Naive B cell (primary cell): ENCODE data around the gene ZFP14. TPM values are rescaled to one million over a fixed set of nuclear protein-coding genes. Genes with fewer than 3 reads are reported as not detected.
A peak's percentile ranks its signal among the peaks of the same experiment; 100 is the strongest.

Experiments
- ATAC-seq, 2 donors: fragments of 150-1000 bp; cut with Tn5 transposase; 2 replicates each; pipeline ENCODE4 v1.10.0; 2021; ENCODE audit warnings: low read depth in 2 of 2, mild to moderate bottlenecking in 2 of 2, moderate library complexity in 2 of 2
- DNase-seq: peaks from one replicate; pipeline ENCODE4 v3.0.0; 2022
- H3K27ac Mint-ChIP-seq, 6 donors: one replicate each; pipeline ENCODE4 v1.8.0; 2020 to 2022; ENCODE audit warnings: mild to moderate bottlenecking in 6 of 6, mixed read lengths in 6 of 6, moderate library complexity in 5 of 6, inconsistent platforms in 2 of 6
- H3K27me3 Mint-ChIP-seq, 3 donors: one replicate each; pipeline ENCODE4 v1.8.0; 2021 to 2022; ENCODE audit warnings: mixed read lengths in 3 of 3, mild to moderate bottlenecking in 1 of 3
- H3K36me3 Mint-ChIP-seq, 2 donors: one replicate each; pipeline ENCODE4 v1.8.0; 2020 to 2022; ENCODE audit warnings: mixed read lengths in 2 of 2, inconsistent platforms in 1 of 2, mild to moderate bottlenecking in 1 of 2
- H3K4me1 Mint-ChIP-seq, 3 donors: one replicate each; pipeline ENCODE4 v1.8.0; 2020 to 2022; ENCODE audit warnings: mixed read lengths in 3 of 3, inconsistent platforms in 1 of 3, mild to moderate bottlenecking in 1 of 3, moderate library complexity in 1 of 3
- H3K4me3 Mint-ChIP-seq, 8 donors: one replicate each; pipeline ENCODE4 v1.8.0; 2020 to 2022; ENCODE audit warnings: mild to moderate bottlenecking in 8 of 8, mixed read lengths in 8 of 8, moderate library complexity in 8 of 8, inconsistent platforms in 2 of 8
- H3K9me3 Mint-ChIP-seq, 7 donors: one replicate each; pipeline ENCODE4 v1.8.0; 2020 to 2022; ENCODE audit warnings: mixed read lengths in 7 of 7, mild to moderate bottlenecking in 5 of 7, inconsistent platforms in 2 of 7, moderate library complexity in 1 of 7
- polyA plus RNA-seq, 6 donors: library from polyadenylated mRNA; unstranded; fragments of 300-500 nt; fragmentation: Illumina TruSeq; gene quantifications; one replicate each; pipeline ENCODE4 v1.2.3, GENCODE V29; 2021; ENCODE audit warnings: low read depth in 6 of 6

Gene ZFP14
- polyA plus RNA-seq = 10 to 100 TPM in 1 of 6 donors, 1 to 10 TPM in 5; 2.9 to 11.6 (median 5.2) TPM

DNA sequence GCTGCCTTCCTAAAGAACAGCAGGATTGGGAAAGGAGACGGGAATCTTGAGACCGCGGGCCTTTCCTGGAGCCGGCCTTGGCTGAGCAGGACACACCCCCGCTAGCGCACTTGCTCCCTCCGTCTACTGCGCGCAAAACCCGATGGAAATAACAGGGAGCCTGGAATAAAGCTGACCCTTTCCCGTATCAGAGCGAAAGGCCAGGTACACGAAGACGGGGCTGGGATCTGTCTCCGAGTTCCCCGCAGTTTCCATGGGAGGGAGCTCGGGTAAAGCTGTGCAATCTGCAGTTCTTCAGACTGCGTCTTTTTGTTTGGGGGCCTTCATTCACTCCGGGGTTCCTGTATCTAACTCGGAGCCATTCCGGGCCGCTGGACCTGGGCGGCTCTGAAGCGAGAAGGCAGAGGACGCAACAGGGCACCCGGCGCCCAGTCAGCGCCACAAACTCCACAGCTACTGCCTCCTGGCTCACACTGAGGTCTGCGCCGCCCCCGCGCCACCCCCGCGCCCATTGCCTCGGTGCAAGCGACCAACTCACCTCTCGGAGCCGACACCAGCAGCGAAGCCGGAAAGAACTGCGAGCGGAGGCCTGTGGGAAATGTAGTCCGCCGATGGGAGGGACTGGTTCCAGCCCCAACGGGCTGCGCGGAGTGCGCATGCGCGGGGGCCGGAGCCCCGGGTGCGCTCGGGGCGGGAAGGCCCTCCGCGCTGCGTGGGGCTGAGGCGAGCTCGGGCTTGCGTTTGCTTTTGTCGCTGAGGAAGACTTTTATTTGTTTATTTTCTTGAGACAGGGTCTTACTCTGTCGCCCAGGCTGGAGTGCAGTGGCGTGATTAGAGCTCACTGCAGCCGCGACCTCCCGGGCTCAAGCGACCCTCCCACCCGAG lies at the start of gene ZFP14:
Gene ZFP14, minus strand, starts transcription at position 577 of the 885 bp plus-strand sequence. CDS start 11,309 bp downstream, outside the sequence.
- DNase-seq (peak; percentile 95), ATAC-seq (peak; percentile 96)
- Mint-ChIP-seq H3K4me1 (peaks cover 7 to 30% (median 22%) of the 10 kb centered on the region in 3 donors), H3K4me3 (peak within 1 kb of the TSS; percentile 96 to 100 (median 98)), H3K9me3 (peaks cover 0 to 4% (median 0%) of the 10 kb centered on the region in 7 donors), H3K36me3 (no peaks in the 10 kb centered on the region), H3K27ac (peak within 1 kb of the TSS; percentile 94 to 98 (median 96)), H3K27me3 (no peaks in the 10 kb centered on the region)

DNA sequence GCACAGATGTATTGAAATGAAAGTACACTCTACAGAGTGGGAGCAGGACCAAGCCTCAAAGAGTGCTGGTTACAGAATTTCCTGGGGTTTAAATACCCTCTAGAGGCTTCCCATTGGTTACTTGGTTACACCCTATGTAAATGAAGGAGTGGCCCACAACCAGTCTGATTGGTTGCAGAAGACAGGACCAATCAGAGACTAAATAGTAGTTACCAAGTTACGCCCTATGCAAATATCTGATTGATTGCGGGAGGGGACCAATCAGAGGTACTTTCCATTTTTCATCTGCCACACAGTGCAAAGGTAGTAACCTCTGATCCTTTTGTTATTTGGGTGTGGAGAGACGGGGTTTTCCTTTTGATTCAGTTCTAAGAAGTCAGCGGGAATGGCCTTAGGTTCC lies 44.9 kb upstream of the ZFP14 start:
- no peak overlapping the region for H3K4me3 Mint-ChIP-seq
- peaks cover 0 to 13% (median 9%) of the 10 kb centered on the region in 3 donors for H3K4me1 Mint-ChIP-seq
- no peak overlapping the region for H3K27ac Mint-ChIP-seq
- peaks cover 4 to 39% (median 16%) of the 10 kb centered on the region in 7 donors for H3K9me3 Mint-ChIP-seq
- DNase-seq (no peak), ATAC-seq (no peak)
- H3K27me3 Mint-ChIP-seq = peaks cover 32 to 35% (median 34%) of the 10 kb centered on the region in 3 donors
- peaks cover 0 to 9% of the 10 kb centered on the region in 2 donors for H3K36me3 Mint-ChIP-seq

DNA sequence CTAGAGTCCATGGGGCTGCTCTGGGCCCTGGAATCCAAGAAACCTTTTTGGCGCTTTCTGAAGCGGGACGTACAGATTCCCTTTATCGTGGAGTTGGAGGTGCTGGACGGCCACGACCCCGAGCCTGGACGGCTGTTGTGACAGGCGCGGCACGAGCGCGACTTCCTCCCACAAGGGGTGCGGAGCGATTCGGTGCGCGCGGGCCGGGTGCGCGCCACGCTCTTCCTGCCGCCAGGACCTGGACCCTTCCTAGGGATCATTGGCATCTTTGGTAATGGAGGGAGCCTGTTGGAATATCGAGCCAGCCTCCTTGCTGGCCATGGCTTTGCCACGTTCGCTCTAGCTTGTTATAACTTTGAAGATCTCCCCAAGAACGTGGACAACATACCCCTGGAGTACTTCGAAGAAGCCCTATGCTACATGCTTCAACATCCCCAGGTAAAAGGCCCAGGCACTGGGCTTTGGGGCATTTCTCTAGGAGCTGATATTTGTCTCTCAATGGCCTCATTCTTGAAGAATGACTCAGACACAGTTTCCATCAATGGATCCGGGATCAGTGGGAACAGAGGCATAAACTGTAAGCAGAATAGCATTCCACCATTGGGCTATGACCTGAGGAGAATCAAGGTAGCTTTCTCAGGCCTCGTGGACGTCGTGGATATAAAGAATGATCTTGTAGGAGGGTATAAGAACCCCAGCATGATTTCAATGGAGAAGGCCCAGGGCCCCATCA lies 42.9 kb upstream of the ZFP14 start:
- H3K9me3 Mint-ChIP-seq = peaks cover 2 to 35% (median 13%) of the 10 kb centered on the region in 7 donors
- peak overlapping the region; percentile 35 to 88 (median 64) for H3K4me3 Mint-ChIP-seq

DNA sequence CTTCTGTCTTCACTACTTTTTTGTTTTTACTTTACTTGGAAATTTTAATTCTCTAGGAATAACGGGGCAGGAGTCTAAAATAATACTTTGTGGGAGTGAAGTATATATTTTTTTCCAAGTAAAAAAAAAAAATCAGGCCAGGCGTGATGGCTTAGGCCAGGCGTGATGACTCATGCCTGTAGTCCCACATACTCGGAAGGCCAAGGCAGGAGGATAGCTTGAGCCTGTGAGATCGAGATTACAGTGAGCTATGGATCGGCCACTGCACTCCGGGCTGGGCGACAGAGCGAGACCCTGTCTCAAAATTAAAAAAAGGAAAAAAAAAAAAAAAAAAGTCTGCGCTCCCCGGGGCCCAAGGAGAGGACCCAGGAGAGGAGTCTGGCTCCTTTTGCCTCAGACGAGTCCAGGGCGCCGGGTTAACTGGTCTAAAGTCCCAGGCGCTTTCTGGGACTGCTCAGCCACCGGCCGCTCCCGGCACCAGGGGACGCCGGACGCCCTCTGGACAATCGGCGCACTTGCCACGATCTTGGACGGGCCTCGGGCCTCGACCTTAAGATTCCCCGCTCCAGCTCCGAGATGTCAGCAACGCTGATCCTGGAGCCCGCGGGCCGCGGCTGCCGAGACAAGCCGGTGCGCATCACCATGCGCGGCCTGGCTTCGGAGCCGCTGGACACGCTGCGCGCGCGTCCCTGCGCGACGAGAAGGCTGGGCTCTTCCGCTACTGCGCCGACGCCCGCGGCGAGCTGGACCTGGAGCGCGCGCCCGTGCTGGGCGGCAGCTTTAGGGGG lies 42.2 kb upstream of the ZFP14 start:
- Mint-ChIP-seq H3K4me1 (peaks cover 11 to 32% (median 31%) of the 10 kb centered on the region in 3 donors), H3K36me3 (peaks cover 0 to 6% of the 10 kb centered on the region in 2 donors), H3K27me3 (peaks cover 29 to 34% (median 32%) of the 10 kb centered on the region in 3 donors), H3K27ac (peak overlapping the region in 1 of 6 donors; percentile 24), H3K9me3 (peaks cover 0 to 32% (median 9%) of the 10 kb centered on the region in 7 donors), H3K4me3 (peak overlapping the region; percentile 50 to 88 (median 65))
- ATAC-seq = no peak
- no peak for DNase-seq

More for the DNA sequence above, 42.9 kb upstream of the ZFP14 start:
- no peak for ATAC-seq
- Mint-ChIP-seq H3K27ac (peak overlapping the region in 1 of 6 donors; percentile 44), H3K4me1 (peaks cover 11 to 31% (median 26%) of the 10 kb centered on the region in 3 donors), H3K36me3 (peaks cover 0 to 10% of the 10 kb centered on the region in 2 donors), H3K27me3 (peaks cover 32 to 34% (median 32%) of the 10 kb centered on the region in 3 donors)
- no peak for DNase-seq

DNA sequence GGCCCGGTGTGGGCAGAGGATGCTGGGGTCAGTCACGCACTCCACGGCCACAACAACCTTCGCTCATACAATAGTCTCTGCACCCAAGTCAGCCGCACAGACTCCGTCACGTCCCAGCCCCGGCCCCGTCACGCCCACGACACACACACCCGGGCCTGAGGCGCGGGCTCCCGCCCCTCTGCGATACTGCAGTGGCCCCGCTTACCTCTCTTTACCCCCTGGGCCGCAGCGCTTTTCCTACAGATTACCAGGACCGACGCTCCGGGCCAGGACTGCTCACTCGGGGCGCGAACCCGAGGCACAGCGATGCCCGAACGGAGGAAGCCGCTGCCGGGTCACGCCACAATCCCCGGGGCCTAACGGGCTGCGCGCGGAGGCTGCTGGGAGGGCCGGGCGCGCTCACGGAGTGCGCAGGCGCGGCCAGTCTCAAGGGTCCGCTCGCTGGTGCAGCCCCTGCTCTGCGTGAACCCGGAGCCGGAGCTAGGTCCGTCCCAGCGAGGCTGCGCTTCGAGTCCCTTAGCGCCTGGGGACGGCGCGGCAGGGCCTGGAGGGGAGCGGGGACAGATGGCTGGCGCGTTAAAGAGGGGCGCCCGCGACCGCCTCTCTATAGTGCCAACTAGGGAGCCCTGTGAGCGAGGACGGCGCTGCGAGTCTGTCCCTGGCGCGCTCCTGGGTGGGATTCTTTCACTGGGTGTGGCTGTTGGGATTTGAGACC lies 39.4 kb upstream of the ZFP14 start, which contains the start of gene ZFP82:
Gene ZFP82, minus strand, starts transcription at position 358 of the 715 bp plus-strand sequence. CDS start 8,855 bp downstream, outside the sequence.
- peak; percentile 90 to 91 for ATAC-seq
- Mint-ChIP-seq H3K36me3 (peaks cover 0 to 6% of the 10 kb centered on the region in 2 donors), H3K27ac (peak within 1 kb of the TSS; percentile 91 to 99 (median 97)), H3K4me1 (peaks cover 11 to 40% (median 31%) of the 10 kb centered on the region in 3 donors), H3K27me3 (peaks cover 18 to 23% (median 18%) of the 10 kb centered on the region in 3 donors), H3K9me3 (peaks cover 0 to 11% (median 0%) of the 10 kb centered on the region in 7 donors), H3K4me3 (peak within 1 kb of the TSS; percentile 93 to 100 (median 97))
- DNase-seq = peak; percentile 83

DNA sequence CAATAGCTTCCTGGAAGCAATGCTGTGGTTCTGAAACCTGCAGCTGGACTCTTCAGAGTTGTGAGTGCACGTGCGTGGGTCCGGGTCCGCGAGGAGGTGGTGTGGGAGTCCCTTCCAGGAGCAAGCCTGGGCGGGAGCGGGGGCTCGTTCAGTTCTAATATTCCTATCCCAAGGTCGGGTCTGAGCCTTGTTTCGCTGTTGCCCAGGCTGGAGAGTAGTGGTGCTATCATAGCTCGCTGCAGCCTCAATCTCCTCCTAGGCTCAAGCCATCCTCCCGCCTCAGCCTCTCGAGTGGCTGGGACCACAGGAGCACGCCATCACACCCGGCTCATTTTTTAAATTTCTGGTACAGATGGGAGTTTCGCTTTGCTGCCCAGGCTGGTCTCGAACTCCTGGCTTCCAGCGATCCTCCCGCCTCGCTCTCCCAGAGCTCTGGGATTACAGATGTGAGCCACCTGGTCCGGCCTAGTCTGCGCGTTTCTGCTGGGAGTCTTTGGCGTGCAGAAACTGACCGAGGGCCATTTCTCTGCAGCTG lies 38.8 kb upstream of the ZFP14 start:
- Mint-ChIP-seq H3K36me3 (peaks cover 1 to 6% of the 10 kb centered on the region in 2 donors), H3K27ac (peak overlapping the region; percentile 91 to 99 (median 97)), H3K4me3 (peak overlapping the region; percentile 93 to 100 (median 97)), H3K27me3 (peaks cover 18 to 19% (median 18%) of the 10 kb centered on the region in 3 donors), H3K9me3 (peaks cover 0 to 11% (median 0%) of the 10 kb centered on the region in 7 donors), H3K4me1 (peaks cover 11 to 46% (median 34%) of the 10 kb centered on the region in 3 donors)
- ATAC-seq = no peak
- DNase-seq = no peak

DNA sequence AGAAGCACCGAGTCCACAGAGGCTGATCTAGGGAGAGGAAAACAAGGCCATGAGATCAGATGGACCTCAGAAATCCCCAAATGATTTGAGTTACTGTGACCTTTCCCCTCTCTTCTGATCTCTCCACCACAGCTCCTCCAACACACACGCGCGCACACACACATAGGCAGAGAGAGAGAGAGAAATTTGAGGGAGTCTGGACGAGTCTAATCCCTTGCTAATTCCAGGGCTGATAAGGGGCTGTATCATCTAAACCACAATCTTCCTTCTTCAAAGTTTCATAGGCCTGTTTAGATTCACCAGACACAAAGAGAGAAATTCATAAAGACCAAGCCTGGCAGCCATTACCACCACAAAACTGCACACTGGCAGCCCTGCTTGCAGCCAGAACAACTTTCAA lies 30.8 kb upstream of the ZFP14 start:
- no peak overlapping the region for H3K4me3 Mint-ChIP-seq

DNA sequence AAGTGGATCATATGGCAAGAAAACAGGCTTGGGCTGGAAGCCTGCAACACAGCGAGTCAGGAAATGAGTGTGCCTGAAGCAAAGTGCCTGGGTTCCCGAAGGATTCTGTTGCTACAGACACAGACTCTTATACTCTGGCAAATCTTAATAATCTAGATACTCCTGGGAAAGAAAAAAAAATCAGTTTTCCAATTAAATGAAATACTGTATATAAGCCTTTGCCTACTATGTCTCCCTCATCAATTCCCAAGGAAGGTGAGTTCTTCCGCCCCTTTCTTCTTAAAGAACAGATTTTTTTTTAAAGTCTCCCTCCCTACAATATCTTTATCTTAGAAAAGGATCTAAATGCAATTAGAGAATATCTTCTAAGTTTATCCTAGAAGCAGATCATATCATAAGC lies 29.1 kb upstream of the ZFP14 start:
- no peak for DNase-seq

More for the DNA sequence above, 30.8 kb upstream of the ZFP14 start:
- Mint-ChIP-seq H3K27ac (no peak overlapping the region), H3K4me1 (peaks cover 12 to 15% (median 15%) of the 10 kb centered on the region in 3 donors), H3K27me3 (no peaks in the 10 kb centered on the region), H3K36me3 (peaks cover 33% of the 10 kb centered on the region in 2 donors), H3K9me3 (peaks cover 0 to 3% (median 0%) of the 10 kb centered on the region in 7 donors)
- DNase-seq (no peak), ATAC-seq (no peak)

DNA sequence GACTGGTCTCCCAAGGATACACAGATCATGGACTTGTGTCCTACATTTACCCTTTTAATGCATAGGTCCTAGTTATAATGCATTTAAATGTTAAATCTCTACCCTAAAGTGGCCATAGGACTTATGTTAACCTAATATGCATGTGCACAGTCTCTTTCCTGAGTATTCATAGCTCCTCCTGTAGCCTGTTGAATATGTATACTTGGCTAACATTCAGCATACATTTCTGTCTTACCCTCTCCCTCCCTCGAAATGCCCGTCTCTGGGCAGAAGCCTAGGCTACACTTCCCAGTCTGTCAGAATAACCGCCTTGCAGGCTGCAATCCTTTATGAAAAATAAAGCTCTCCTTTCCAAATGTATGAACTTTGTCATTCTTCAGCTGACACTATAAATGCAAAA lies 25.5 kb upstream of the ZFP14 start:
- DNase-seq (no peak), ATAC-seq (no peak)
- H3K36me3 Mint-ChIP-seq = peaks cover 32 to 48% of the 10 kb centered on the region in 2 donors
- peaks cover 16 to 26% (median 18%) of the 10 kb centered on the region in 3 donors for H3K4me1 Mint-ChIP-seq
- H3K9me3 Mint-ChIP-seq = peaks cover 0 to 13% (median 6%) of the 10 kb centered on the region in 7 donors
- H3K4me3 Mint-ChIP-seq = peak overlapping the region in 2 of 8 donors; percentile 20 to 61
- no peaks in the 10 kb centered on the region for H3K27me3 Mint-ChIP-seq
- peak overlapping the region in 1 of 6 donors; percentile 44 for H3K27ac Mint-ChIP-seq

More for the DNA sequence above, 29.1 kb upstream of the ZFP14 start:
- no peak overlapping the region for H3K27ac Mint-ChIP-seq
- H3K4me3 Mint-ChIP-seq = no peak overlapping the region
- H3K4me1 Mint-ChIP-seq = peaks cover 9 to 15% (median 15%) of the 10 kb centered on the region in 3 donors
- ATAC-seq = no peak
- H3K9me3 Mint-ChIP-seq = peaks cover 0 to 2% (median 0%) of the 10 kb centered on the region in 7 donors
- peaks cover 39 to 40% of the 10 kb centered on the region in 2 donors for H3K36me3 Mint-ChIP-seq
- H3K27me3 Mint-ChIP-seq = no peaks in the 10 kb centered on the region

DNA sequence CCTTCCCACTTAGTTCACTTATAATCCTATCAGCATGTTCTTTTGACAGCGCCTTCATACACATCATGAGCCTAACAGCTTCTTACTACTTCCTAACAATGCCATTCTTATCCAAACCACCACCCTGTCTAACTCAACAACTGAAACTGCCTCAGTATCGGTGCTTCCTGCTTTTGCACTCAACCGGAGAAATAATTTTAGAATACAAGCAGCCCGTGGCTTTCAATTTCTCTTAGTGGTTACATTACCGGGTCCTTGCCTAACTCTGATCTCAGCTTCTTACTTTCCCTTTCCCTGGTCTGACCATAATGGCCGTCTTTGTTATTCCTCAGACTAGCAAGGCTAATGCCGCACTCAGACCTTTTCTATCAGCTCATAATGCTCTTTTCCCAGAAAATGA lies 22.5 kb upstream of the ZFP14 start:
- no peaks in the 10 kb centered on the region for H3K27me3 Mint-ChIP-seq
- peak overlapping the region; percentile 43 to 86 (median 80) for H3K27ac Mint-ChIP-seq
- peak overlapping the region; percentile 20 to 89 (median 78) for H3K4me3 Mint-ChIP-seq
- H3K36me3 Mint-ChIP-seq = peaks cover 16 to 30% of the 10 kb centered on the region in 2 donors
- H3K4me1 Mint-ChIP-seq = peaks cover 16 to 34% (median 18%) of the 10 kb centered on the region in 3 donors
- DNase-seq (peak; percentile 73), ATAC-seq (peak; percentile 98 to 100)
- peaks cover 0 to 37% (median 6%) of the 10 kb centered on the region in 7 donors for H3K9me3 Mint-ChIP-seq

DNA sequence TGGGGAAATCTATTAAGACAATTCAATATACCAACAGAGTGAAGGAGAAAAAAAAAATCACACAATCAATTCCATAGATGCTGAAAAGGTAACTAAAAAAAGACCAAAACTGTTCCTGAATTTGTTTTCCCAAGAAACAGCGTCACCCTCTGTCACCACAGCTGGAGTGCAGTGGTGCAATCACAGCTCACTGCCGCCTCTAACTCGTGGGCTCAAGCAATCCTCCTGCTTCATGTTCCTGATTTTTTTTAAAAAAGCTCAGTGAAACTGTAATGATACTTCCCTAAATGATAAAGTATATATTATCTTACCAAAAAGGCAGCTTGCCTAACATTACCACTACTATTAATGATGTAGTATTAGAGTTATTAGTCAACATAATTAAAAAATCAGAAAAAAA lies 19.6 kb upstream of the ZFP14 start:
- ATAC-seq (no peak), DNase-seq (no peak)
- no peaks in the 10 kb centered on the region for H3K27me3 Mint-ChIP-seq
- peaks cover 16 to 34% (median 18%) of the 10 kb centered on the region in 3 donors for H3K4me1 Mint-ChIP-seq
- H3K27ac Mint-ChIP-seq = peak overlapping the region in 2 of 6 donors; percentile 43 to 68
- no peak overlapping the region for H3K4me3 Mint-ChIP-seq
- peaks cover 11 to 59% (median 24%) of the 10 kb centered on the region in 7 donors for H3K9me3 Mint-ChIP-seq
- H3K36me3 Mint-ChIP-seq = peaks cover 24 to 38% of the 10 kb centered on the region in 2 donors
